Karpas-422 (cell line): ENCODE data around the gene BCKDHB. TPM values are rescaled to one million over a fixed set of nuclear protein-coding genes. Genes with fewer than 3 reads are reported as not detected.
"Not testable (repeated sequence)": the region's sequence is repeated elsewhere in the genome, so short reads cannot be mapped to it uniquely, and the experiment has no call there.

ENCODE experiments used
- DNase-seq: peaks from one replicate; pipeline ENCODE4 v3.0.0-alpha.2; 2015
- H2AFZ ChIP-seq: fragments of 200-600 bp; sonication (generic); 2 replicates; pipeline ENCODE4 v1.6.1; 2014; ENCODE audit warnings: antibody characterized with exemption, low read length, mixed read lengths
- H3K27ac ChIP-seq: fragments of 200-600 bp; sonication (generic); 2 replicates; pipeline ENCODE4 v1.5.1; 2014; ENCODE audit warnings: mild to moderate bottlenecking, low read length, moderate library complexity
- H3K27me3 ChIP-seq: fragments of 200-600 bp; sonication (generic); 2 replicates; pipeline ENCODE4 v1.6.1; 2014; ENCODE audit warnings: low read length, mixed read lengths
- H3K36me3 ChIP-seq: fragments of 200-600 bp; sonication (generic); 2 replicates; pipeline ENCODE4 v1.6.1; 2014; ENCODE audit warnings: low read length, mixed read lengths; ENCODE audit not compliant: insufficient read depth
- H3K4me1 ChIP-seq: fragments of 200-600 bp; sonication (generic); 2 replicates; pipeline ENCODE4 v1.6.1; 2014; ENCODE audit warnings: mild to moderate bottlenecking, low read length, mixed read lengths
- H3K4me2 ChIP-seq: fragments of 200-600 bp; sonication (generic); 2 replicates; pipeline ENCODE4 v1.6.1; 2014; ENCODE audit warnings: low read length, low read depth, mild to moderate bottlenecking; ENCODE audit not compliant: poor library complexity, severe bottlenecking
- H3K4me3 ChIP-seq: fragments of 200-600 bp; sonication (generic); 2 replicates; pipeline ENCODE4 v1.5.1; 2014; ENCODE audit warnings: mild to moderate bottlenecking, antibody characterized with exemption, low read length, mixed read lengths
- H3K79me2 ChIP-seq: fragments of 200-600 bp; sonication (generic); 2 replicates; pipeline ENCODE4 v1.6.1; 2014; ENCODE audit warnings: mild to moderate bottlenecking, low read length, mixed read lengths
- H3K9ac ChIP-seq: fragments of 200-600 bp; sonication (generic); 2 replicates; pipeline ENCODE4 v1.6.0; 2014; ENCODE audit warnings: low read length
- H3K9me2 ChIP-seq: fragments of 200-600 bp; sonication (generic), shearing (Covaris generic); replicated peaks from 2 replicates; pipeline ENCODE4 v1.6.0; 2014; ENCODE audit warnings: mild to moderate bottlenecking, low read length, moderate library complexity; ENCODE audit not compliant: insufficient read depth
- H3K9me3 ChIP-seq: fragments of 300-700, 200-600 bp; sonication (generic); 2 replicates; pipeline ENCODE4 v1.6.1; 2014; ENCODE audit warnings: low read length, mixed read lengths
- H4K20me1 ChIP-seq: fragments of 200-600 bp; sonication (generic); 2 replicates; pipeline ENCODE4 v1.6.1; 2014; ENCODE audit warnings: mild to moderate bottlenecking, antibody characterized with exemption, low read length, low read depth; ENCODE audit not compliant: insufficient read depth
- total RNA-seq: library from RNA; depleted of rRNA; stranded (reverse); fragments of >200 nt; shearing (Covaris generic); gene quantifications from 2 replicates; pipeline ENCODE4 v1.2.3, GENCODE V29; 2014; ENCODE audit warnings: low replicate concordance

Gene BCKDHB
- total RNA-seq, 1 experiment from 2014 or later: 58.3 TPM

GRCh38 chr6:80210618-80211017 lies 104.1 kb downstream of the BCKDHB start:
- H4K20me1 ChIP-seq: no peaks in the 10 kb centered on the region
- no peak overlapping the region for H3K9ac ChIP-seq
- peaks cover 13% of the 10 kb centered on the region for H3K4me1 ChIP-seq
- H3K9me2 ChIP-seq: no peaks in the 10 kb centered on the region
- no peaks in the 10 kb centered on the region for H3K27me3 ChIP-seq
- peaks cover 4% of the 10 kb centered on the region; the same call in 1 of the 2 replicates for H3K79me2 ChIP-seq
- no peak overlapping the region for H3K4me2 ChIP-seq
- no peak overlapping the region for H3K4me3 ChIP-seq
- no peak overlapping the region for H3K27ac ChIP-seq
- DNase-seq: no peak
- H2AFZ ChIP-seq: no peak overlapping the region
- H3K9me3 ChIP-seq: no peaks in the 10 kb centered on the region
- no peaks in the 10 kb centered on the region for H3K36me3 ChIP-seq

GRCh38 chr6:80211286-80211685 lies 104.8 kb downstream of the BCKDHB start:
- H3K36me3 ChIP-seq: no peaks in the 10 kb centered on the region
- H3K27ac ChIP-seq: no peak overlapping the region
- no peaks in the 10 kb centered on the region for H4K20me1 ChIP-seq
- DNase-seq: no peak
- H3K4me3 ChIP-seq: no peak overlapping the region
- no peak overlapping the region for H3K4me2 ChIP-seq
- H3K27me3 ChIP-seq: no peaks in the 10 kb centered on the region
- H3K9ac ChIP-seq: no peak overlapping the region
- no peaks in the 10 kb centered on the region for H3K9me2 ChIP-seq
- peaks cover 4% of the 10 kb centered on the region; the same call in 1 of the 2 replicates for H3K79me2 ChIP-seq
- H3K9me3 ChIP-seq: no peaks in the 10 kb centered on the region
- peaks cover 13% of the 10 kb centered on the region for H3K4me1 ChIP-seq
- no peak overlapping the region for H2AFZ ChIP-seq

GRCh38 chr6:80211890-80212289 lies 105.4 kb downstream of the BCKDHB start:
- not testable (repeated sequence) for H3K36me3 ChIP-seq, DNase-seq, H4K20me1 ChIP-seq

GRCh38 chr6:80214436-80215022 lies 108.1 kb downstream of the BCKDHB start:
- no peaks in the 10 kb centered on the region for H4K20me1 ChIP-seq
- peaks cover 9% of the 10 kb centered on the region; the same call in 1 of the 2 replicates for H3K79me2 ChIP-seq
- H3K4me1 ChIP-seq: peaks cover 13% of the 10 kb centered on the region
- H3K9me2 ChIP-seq: no peaks in the 10 kb centered on the region
- H3K27ac ChIP-seq: 0 out of 2 replicates have a peak overlapping the region, but pooled peaks have one; percentile 20
- H3K27me3 ChIP-seq: no peaks in the 10 kb centered on the region
- no peaks in the 10 kb centered on the region for H3K9me3 ChIP-seq
- H3K9ac ChIP-seq: no peak overlapping the region
- no peaks in the 10 kb centered on the region for H3K36me3 ChIP-seq
- no peak overlapping the region for H3K4me3 ChIP-seq
- DNase-seq: peak; percentile 87
- peak overlapping the region; percentile 11 for H3K4me2 ChIP-seq
- H2AFZ ChIP-seq: no peak overlapping the region

More at GRCh38 chr6:80211890-80212289, 105.4 kb downstream of the BCKDHB start:
- H3K9ac ChIP-seq, H3K9me3 ChIP-seq, H3K9me2 ChIP-seq, H3K4me3 ChIP-seq, H3K27ac ChIP-seq, H2AFZ ChIP-seq, H3K4me2 ChIP-seq, H3K79me2 ChIP-seq, H3K27me3 ChIP-seq: not testable (repeated sequence)
- peaks cover 13% of the 10 kb centered on the region for H3K4me1 ChIP-seq

GRCh38 chr6:80215063-80215462 lies 108.6 kb downstream of the BCKDHB start:
- no peaks in the 10 kb centered on the region for H3K36me3 ChIP-seq
- peaks cover 9% of the 10 kb centered on the region; the same call in 1 of the 2 replicates for H3K79me2 ChIP-seq
- H4K20me1 ChIP-seq: no peaks in the 10 kb centered on the region
- H3K9me2 ChIP-seq: no peaks in the 10 kb centered on the region
- peaks cover 13% of the 10 kb centered on the region for H3K4me1 ChIP-seq
- no peak overlapping the region for H3K4me2 ChIP-seq
- no peak for DNase-seq
- H2AFZ ChIP-seq: no peak overlapping the region
- no peak overlapping the region for H3K4me3 ChIP-seq
- H3K9ac ChIP-seq: no peak overlapping the region
- no peaks in the 10 kb centered on the region for H3K9me3 ChIP-seq
- H3K27me3 ChIP-seq: no peaks in the 10 kb centered on the region
- H3K27ac ChIP-seq: no peak overlapping the region

- H2AFZ ChIP-seq: no peak overlapping the region
- H3K27me3 ChIP-seq: no peaks in the 10 kb centered on the region
- H4K20me1 ChIP-seq: no peaks in the 10 kb centered on the region
- DNase-seq: no peak
- no peak overlapping the region for H3K9ac ChIP-seq
- no peaks in the 10 kb centered on the region for H3K9me3 ChIP-seq
- no peaks in the 10 kb centered on the region for H3K9me2 ChIP-seq
- no peak overlapping the region for H3K4me2 ChIP-seq
- H3K4me1 ChIP-seq: peaks cover 8% of the 10 kb centered on the region
- no peak overlapping the region for H3K27ac ChIP-seq
- no peaks in the 10 kb centered on the region for H3K36me3 ChIP-seq
- peaks cover 14% of the 10 kb centered on the region; the same call in 1 of the 2 replicates for H3K79me2 ChIP-seq
- H3K4me3 ChIP-seq: no peak overlapping the region
Observed at GRCh38 chr6:80217794-80218193, 111.3 kb downstream of the BCKDHB start.

- Histone ChIP-seq H3K79me2 (peaks cover 11% of the 10 kb centered on the region; the same call in 1 of the 2 replicates), H3K27ac (no peak overlapping the region), H3K4me1 (no peaks in the 10 kb centered on the region), H2AFZ (no peak overlapping the region), H3K9me2 (no peaks in the 10 kb centered on the region), H3K4me3 (no peak overlapping the region), H3K4me2 (no peak overlapping the region), H4K20me1 (no peaks in the 10 kb centered on the region), H3K9me3 (no peaks in the 10 kb centered on the region), H3K36me3 (no peaks in the 10 kb centered on the region), H3K27me3 (no peaks in the 10 kb centered on the region), H3K9ac (no peak overlapping the region)
- DNase-seq: no peak
Observed at GRCh38 chr6:80223743-80224212, 117.3 kb downstream of the BCKDHB start.

GRCh38 chr6:80226151-80226550 lies 119.7 kb downstream of the BCKDHB start:
- peaks cover 12% of the 10 kb centered on the region; the same call in 1 of the 2 replicates for H3K79me2 ChIP-seq
- H3K27me3 ChIP-seq: no peaks in the 10 kb centered on the region
- no peak overlapping the region for H2AFZ ChIP-seq
- H4K20me1 ChIP-seq: no peaks in the 10 kb centered on the region
- H3K36me3 ChIP-seq: no peaks in the 10 kb centered on the region
- H3K9me2 ChIP-seq: no peaks in the 10 kb centered on the region
- no peak for DNase-seq
- no peak overlapping the region for H3K27ac ChIP-seq
- no peak overlapping the region for H3K9ac ChIP-seq
- H3K4me3 ChIP-seq: no peak overlapping the region
- H3K9me3 ChIP-seq: no peaks in the 10 kb centered on the region
- no peaks in the 10 kb centered on the region for H3K4me1 ChIP-seq
- H3K4me2 ChIP-seq: no peak overlapping the region
